Astrocyte of the spinal cord (primary cell): Measurements from ENCODE around the gene CHMP5.
A peak's percentile ranks its signal among the peaks of the same experiment; 100 is the strongest.

Source experiments
- DNase-seq: peaks from one replicate; pipeline ENCODE4 v3.0.0; 2011; ENCODE audit warnings: low read depth, low spot score
- H3K4me3 ChIP-seq: 2 replicates; pipeline ENCODE4 v1.5.1; 2011; ENCODE audit warnings: low read depth, mild to moderate bottlenecking, low read length, moderate library complexity
- in situ Hi-C: cut with HindIII; loops from 2 replicates; pipeline ENCODE4 v1.10.0; 2017; ENCODE audit warnings: low sequenced_read_pairs
- TF ChIP-seq, protein P1 (sequence below): IDR thresholded peaks from 2 replicates; pipeline ENCODE4 v1.5.1; 2012; ENCODE audit warnings: low read depth, mild to moderate bottlenecking, low read length, inconsistent platforms

CHMP5 gene

DNA sequence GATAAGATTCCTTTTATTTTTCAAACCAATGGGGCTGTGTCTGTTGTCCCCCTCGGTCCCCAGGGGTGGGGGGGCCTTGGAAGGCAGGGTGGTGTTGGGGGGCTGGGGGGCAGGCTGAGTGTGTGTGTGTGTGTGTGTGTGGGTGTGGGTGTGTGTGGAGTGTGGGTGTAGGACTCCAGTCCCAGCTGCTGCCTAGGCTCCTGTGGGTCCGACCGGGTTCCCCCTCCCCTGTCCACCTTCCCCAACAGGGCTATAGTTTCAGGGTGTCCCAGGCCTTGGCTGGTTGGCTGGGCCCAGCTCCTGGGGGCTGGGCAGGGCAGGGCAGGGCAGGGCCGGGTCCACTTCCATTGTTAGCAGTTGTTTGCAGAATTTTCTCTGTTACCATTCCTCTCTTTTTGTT is 23.4 kb downstream of the CHMP5 start:
- H3K4me3 ChIP-seq = no peak overlapping the region
- DNase-seq = no peak
- TF ChIP-seq, protein P1, sequence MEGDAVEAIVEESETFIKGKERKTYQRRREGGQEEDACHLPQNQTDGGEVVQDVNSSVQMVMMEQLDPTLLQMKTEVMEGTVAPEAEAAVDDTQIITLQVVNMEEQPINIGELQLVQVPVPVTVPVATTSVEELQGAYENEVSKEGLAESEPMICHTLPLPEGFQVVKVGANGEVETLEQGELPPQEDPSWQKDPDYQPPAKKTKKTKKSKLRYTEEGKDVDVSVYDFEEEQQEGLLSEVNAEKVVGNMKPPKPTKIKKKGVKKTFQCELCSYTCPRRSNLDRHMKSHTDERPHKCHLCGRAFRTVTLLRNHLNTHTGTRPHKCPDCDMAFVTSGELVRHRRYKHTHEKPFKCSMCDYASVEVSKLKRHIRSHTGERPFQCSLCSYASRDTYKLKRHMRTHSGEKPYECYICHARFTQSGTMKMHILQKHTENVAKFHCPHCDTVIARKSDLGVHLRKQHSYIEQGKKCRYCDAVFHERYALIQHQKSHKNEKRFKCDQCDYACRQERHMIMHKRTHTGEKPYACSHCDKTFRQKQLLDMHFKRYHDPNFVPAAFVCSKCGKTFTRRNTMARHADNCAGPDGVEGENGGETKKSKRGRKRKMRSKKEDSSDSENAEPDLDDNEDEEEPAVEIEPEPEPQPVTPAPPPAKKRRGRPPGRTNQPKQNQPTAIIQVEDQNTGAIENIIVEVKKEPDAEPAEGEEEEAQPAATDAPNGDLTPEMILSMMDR = no peak
- in situ Hi-C loops = no loop called here

DNA sequence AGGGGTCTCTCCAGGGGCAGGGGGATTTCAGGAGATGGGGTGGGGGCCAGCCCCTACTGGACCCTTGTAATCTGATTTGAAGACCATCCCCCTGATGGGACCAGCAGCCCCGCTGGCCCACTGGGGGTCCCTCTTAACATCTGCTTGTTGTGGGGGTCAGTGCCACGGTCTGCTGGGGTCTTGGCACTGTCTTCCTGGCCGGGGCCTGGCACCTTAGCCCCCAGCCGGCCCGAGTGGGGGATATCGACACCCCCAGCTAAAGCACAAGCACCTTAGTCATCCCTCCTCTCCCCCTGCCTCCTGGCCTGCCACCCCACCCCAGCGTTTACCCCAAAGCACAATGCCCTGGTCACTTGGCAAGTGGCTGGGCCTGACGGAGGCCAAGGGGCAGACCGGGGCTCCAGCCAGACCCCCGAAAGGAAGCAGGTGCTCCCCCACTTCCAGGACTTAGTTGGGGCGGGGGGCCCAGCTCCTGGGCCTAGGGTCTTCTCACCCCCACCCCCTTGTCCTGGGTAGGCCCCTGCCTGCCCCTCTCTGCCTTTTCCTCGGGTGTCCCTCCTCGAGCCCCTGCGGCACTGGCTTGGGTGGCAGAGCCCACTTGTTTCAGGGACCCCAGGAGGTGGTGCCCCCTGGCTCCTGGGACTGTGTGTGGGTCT is 24.1 kb downstream of the CHMP5 start:
- no peak for DNase-seq
- in situ Hi-C loops = no loop called here
- no peak overlapping the region for H3K4me3 ChIP-seq
- TF ChIP-seq, protein P1 = no peak

DNA sequence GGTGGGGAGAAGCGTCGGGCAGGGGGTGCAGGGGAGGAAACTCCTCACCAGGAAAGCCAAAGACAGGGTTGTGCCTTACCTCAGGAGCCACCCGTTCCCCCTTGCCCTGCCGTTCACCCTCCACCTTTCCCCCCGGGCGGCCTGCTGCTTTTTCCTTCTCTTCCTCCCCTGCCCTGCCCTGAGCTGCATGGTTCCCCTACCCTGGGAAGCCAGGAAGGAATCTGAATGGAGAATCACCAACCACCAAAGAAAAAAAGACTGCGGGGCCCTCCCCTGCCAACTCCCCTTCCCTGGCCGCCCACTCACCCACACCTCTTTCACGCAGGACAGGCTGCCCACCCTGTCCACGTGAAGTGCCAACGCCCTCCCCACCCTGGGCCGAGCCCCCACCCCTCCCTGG is 24.6 kb downstream of the CHMP5 start:
- in situ Hi-C loops = no loop called here
- peak; percentile 9 for DNase-seq
- H3K4me3 ChIP-seq = peak overlapping the region; percentile 86
- TF ChIP-seq, protein P1 = no peak

DNA sequence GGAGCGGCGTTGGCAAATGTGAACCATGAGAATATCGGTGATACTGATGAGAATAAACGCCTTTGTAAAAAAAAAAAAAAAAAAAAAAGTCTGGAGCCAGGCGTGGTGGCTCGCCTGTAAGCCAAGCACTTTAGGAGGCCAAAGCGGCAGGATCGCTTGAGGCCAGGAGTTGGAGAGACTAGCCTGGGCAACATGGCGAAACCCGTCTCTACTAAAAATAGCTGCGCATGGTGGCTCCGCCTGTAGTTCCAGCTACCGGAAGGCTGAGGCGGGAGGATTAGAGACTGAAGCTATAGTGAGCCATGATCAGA is 25.0 kb downstream of the CHMP5 start:
- TF ChIP-seq, protein P1 = no peak
- DNase-seq = no peak
- in situ Hi-C loops = no loop called here
- peak overlapping the region; percentile 86 for H3K4me3 ChIP-seq

DNA sequence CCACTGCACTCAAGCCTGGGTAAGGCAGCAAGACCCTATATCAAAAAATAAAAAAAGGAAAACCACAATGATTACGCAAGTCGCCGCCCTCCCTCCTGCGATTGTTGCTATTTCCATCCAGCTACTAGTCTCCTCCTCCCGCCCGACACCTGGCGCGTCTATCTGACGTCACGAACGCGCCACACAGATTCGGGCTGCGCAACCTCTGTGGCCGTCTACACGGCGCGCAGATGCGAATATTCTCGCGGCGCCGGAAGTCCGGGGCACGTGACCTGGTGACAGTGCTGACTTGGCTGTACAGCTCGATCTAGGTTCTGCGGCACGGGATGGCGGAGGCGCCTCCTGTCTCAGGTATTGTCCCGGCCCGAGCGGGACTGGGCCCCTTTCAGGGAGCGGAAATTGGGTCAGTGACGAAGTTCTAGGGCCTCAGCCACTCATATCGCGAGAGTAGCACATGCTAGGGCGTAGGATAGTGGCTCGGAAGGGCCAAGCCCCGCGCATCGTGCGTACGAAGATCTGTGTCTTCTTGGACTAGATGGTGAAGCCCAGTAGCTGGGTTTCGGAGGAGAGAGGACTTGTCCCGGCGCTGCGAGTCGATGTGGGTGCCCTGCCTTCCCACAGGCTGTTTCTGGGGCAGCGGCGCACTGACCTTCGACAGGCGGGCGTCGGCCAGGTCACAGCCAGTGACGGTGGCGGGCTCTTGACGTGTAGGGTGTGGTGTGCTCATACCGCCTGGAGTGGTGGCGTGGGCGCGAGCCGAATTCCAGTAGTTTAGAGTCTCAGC is 25.6 kb downstream of the CHMP5 start, which contains the start of gene NFX1:
Gene NFX1 (plus strand): TSS at position 270 of the 784 bp plus-strand sequence. CDS start 57 bp downstream, at position 327.
- TF ChIP-seq, protein P1 = no peak
- peak; percentile 99 for DNase-seq
- peak within 1 kb of the TSS; percentile 86 for H3K4me3 ChIP-seq
- in situ Hi-C loops = no loop called here

DNA sequence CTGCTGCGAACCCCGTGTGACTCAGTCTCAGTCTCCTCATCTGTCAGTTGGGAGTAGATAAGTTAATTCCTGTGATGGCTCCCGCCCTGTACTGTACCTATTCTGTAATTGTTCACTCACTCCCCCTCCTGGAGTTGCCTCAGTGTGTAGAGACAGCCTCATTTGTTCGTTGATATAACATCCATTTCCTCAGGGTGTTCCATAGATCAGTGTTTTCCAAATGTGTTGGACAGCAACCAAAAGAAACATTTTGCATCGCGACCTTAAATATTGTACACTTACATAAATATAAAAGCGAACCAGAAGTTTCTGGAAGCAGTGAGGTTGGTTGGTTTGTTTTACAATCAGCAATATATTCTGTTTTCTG is 26.2 kb downstream of the CHMP5 start:
- DNase-seq = no peak
- TF ChIP-seq, protein P1 = no peak
- in situ Hi-C loops = no loop called here
- H3K4me3 ChIP-seq = peak overlapping the region; percentile 86
